Stomach (tissue), 4 donors: ENCODE measurements around the gene NAALADL1.

Experiments used
- EP300 ChIP-seq: sonication (generic); formaldehyde crosslinking; IDR thresholded peaks from one replicate; pipeline ENCODE4 v1.6.1; 2017; ENCODE audit warnings: antibody characterized with exemption
- TF ChIP-seq, protein P1 (sequence below), 7 experiments: fragments of 450-650 bp in 4 of 7; fragments of 200-600 bp in 3 of 7; sonication (generic) in 3 of 7; IDR thresholded peaks; one replicate each; pipeline ENCODE4 v1.5.1; 2016 to 2019; ENCODE audit warnings: antibody characterized with exemption in 7 of 7, control low read depth in 2 of 7, mild to moderate bottlenecking in 1 of 7

DNA sequence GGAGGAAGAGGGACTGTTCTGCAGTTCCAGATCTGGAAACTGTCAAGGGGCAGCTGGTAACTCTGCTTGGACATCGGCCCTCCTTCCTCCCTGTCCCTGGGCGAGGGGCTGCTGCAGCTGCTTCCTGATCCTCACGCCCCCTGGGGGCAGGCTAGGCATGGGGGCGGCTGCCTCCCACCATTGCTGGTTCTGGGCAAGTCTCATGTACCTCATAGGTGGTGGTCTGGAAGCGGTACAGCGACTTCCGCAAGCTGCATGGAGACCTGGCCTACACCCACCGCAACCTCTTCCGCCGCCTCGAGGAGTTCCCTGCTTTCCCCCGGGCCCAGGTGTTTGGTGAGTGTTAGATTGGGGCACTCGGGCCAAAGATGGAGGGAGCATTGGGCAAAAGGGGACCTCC lies 26.1 kb downstream of the NAALADL1 start:
- TF ChIP-seq, protein P1, sequence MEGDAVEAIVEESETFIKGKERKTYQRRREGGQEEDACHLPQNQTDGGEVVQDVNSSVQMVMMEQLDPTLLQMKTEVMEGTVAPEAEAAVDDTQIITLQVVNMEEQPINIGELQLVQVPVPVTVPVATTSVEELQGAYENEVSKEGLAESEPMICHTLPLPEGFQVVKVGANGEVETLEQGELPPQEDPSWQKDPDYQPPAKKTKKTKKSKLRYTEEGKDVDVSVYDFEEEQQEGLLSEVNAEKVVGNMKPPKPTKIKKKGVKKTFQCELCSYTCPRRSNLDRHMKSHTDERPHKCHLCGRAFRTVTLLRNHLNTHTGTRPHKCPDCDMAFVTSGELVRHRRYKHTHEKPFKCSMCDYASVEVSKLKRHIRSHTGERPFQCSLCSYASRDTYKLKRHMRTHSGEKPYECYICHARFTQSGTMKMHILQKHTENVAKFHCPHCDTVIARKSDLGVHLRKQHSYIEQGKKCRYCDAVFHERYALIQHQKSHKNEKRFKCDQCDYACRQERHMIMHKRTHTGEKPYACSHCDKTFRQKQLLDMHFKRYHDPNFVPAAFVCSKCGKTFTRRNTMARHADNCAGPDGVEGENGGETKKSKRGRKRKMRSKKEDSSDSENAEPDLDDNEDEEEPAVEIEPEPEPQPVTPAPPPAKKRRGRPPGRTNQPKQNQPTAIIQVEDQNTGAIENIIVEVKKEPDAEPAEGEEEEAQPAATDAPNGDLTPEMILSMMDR (IDR thresholded peaks at IDR 0.05): no peak
- TF ChIP-seq EP300: no peak
